ENCODE results near the gene KCNT1. TPM values are rescaled to one million over a fixed set of nuclear protein-coding genes. Genes with fewer than 3 reads are reported as not detected.

The KCNT1 gene
- total RNA-seq, 1 donor from 2014 or later: not detected

- no peaks in the 10 kb centered on the region for H3K36me3 ChIP-seq (ENCODE audit: control insufficient read depth, insufficient read depth, low read length)
- no peak for TF ChIP-seq CTCF (IDR thresholded peaks at IDR 0.05; ENCODE audit: insufficient read depth, low read length, poor library complexity, severe bottlenecking)
- H3K27me3 ChIP-seq (ENCODE audit: control insufficient read depth, insufficient read depth, low read length): peaks cover 39% of the 10 kb centered on the region
- no peak for DNase-seq (ENCODE audit: low read depth)
- no peak overlapping the region for H3K4me3 ChIP-seq (ENCODE audit: low read depth, low read length)
Measured at GRCh38 chr9:135714242-135715055, 12.5 kb downstream of the KCNT1 start.

GRCh38 chr9:135715056-135715595 is 13.1 kb downstream of the KCNT1 start:
- no peak for DNase-seq (ENCODE audit: low read depth)
- H3K4me3 ChIP-seq (ENCODE audit: low read depth, low read length): no peak overlapping the region
- H3K27me3 ChIP-seq (ENCODE audit: control insufficient read depth, insufficient read depth, low read length): peaks cover 39% of the 10 kb centered on the region
- no peaks in the 10 kb centered on the region for H3K36me3 ChIP-seq (ENCODE audit: control insufficient read depth, insufficient read depth, low read length)
- TF ChIP-seq CTCF (IDR thresholded peaks at IDR 0.05; ENCODE audit: insufficient read depth, low read length, poor library complexity, severe bottlenecking): no peak

- no peak for DNase-seq (ENCODE audit: low read depth)
- H3K36me3 ChIP-seq (ENCODE audit: control insufficient read depth, insufficient read depth, low read length): no peaks in the 10 kb centered on the region
- TF ChIP-seq CTCF (IDR thresholded peaks at IDR 0.05; ENCODE audit: insufficient read depth, low read length, poor library complexity, severe bottlenecking): no peak
- peaks cover 39% of the 10 kb centered on the region for H3K27me3 ChIP-seq (ENCODE audit: control insufficient read depth, insufficient read depth, low read length)
- no peak overlapping the region for H3K4me3 ChIP-seq (ENCODE audit: low read depth, low read length)
Measured at GRCh38 chr9:135716045-135716444, 14.1 kb downstream of the KCNT1 start.

GRCh38 chr9:135717410-135717809 is 15.4 kb downstream of the KCNT1 start:
- no peak for TF ChIP-seq CTCF (IDR thresholded peaks at IDR 0.05; ENCODE audit: insufficient read depth, low read length, poor library complexity, severe bottlenecking)
- Histone ChIP-seq H3K36me3 (ENCODE audit: control insufficient read depth, insufficient read depth, low read length) (no peaks in the 10 kb centered on the region), H3K27me3 (ENCODE audit: control insufficient read depth, insufficient read depth, low read length) (peaks cover 35% of the 10 kb centered on the region), H3K4me3 (ENCODE audit: low read depth, low read length) (no peak overlapping the region)
- no peak for DNase-seq (ENCODE audit: low read depth)

GRCh38 chr9:135718616-135719015 is 16.6 kb downstream of the KCNT1 start:
- Histone ChIP-seq H3K4me3 (ENCODE audit: low read depth, low read length) (no peak overlapping the region), H3K27me3 (ENCODE audit: control insufficient read depth, insufficient read depth, low read length) (peaks cover 23% of the 10 kb centered on the region), H3K36me3 (ENCODE audit: control insufficient read depth, insufficient read depth, low read length) (no peaks in the 10 kb centered on the region)
- no peak for TF ChIP-seq CTCF (IDR thresholded peaks at IDR 0.05; ENCODE audit: insufficient read depth, low read length, poor library complexity, severe bottlenecking)
- DNase-seq (ENCODE audit: low read depth): no peak
